Esophagus (tissue), 2 donors: ENCODE results near the gene NT5M. TPM values are rescaled to one million over a fixed set of nuclear protein-coding genes. Genes with fewer than 3 reads are reported as not detected.
"Not testable (repeated sequence)": the region's sequence is repeated elsewhere in the genome, so short reads cannot be mapped to it uniquely, and the experiment has no call there.

Source experiments
- H3K27ac ChIP-seq, 2 donors: one replicate each; pipeline ENCODE4 v1.5.1; 2013; ENCODE audit warnings: low read depth in 2 of 2, mild to moderate bottlenecking in 2 of 2, inconsistent platforms in 1 of 2, low read length in 1 of 2, moderate library complexity in 1 of 2
- H3K27me3 ChIP-seq, 2 donors: one replicate each; pipeline ENCODE4 v1.6.1; 2013; ENCODE audit warnings: low read length in 2 of 2, control low read depth in 1 of 2, mild to moderate bottlenecking in 1 of 2; ENCODE audit not compliant: insufficient read depth in 2 of 2, control insufficient read depth in 1 of 2
- H3K36me3 ChIP-seq, 2 donors: one replicate each; pipeline ENCODE4 v1.6.1; 2013; ENCODE audit warnings: low read length in 1 of 2; ENCODE audit not compliant: control insufficient read depth in 2 of 2, insufficient read depth in 2 of 2
- H3K4me1 ChIP-seq, 2 donors: one replicate each; pipeline ENCODE4 v1.6.1; 2013; ENCODE audit warnings: low read length in 1 of 2; ENCODE audit not compliant: control insufficient read depth in 2 of 2, insufficient read depth in 2 of 2
- H3K4me3 ChIP-seq, 2 donors: one replicate each; pipeline ENCODE4 v1.5.1; 2013; ENCODE audit warnings: low read length in 2 of 2, mild to moderate bottlenecking in 2 of 2, low read depth in 1 of 2, moderate library complexity in 1 of 2
- H3K9me3 ChIP-seq, 2 donors: one replicate each; pipeline ENCODE4 v1.6.1; 2013; ENCODE audit warnings: mild to moderate bottlenecking in 2 of 2, low read depth in 1 of 2, low read length in 1 of 2, moderate library complexity in 1 of 2; ENCODE audit not compliant: control insufficient read depth in 2 of 2, insufficient read depth in 1 of 2
- WGBS, 2 donors: extraction: QIAGEN DNeasy Blood & Tissue Kit; methylation state at CpG; one replicate each; pipeline ENCODE4 v1.1.7; 2013; 5-methylcytosine and 5-hydroxymethylcytosine counted together
- polyA plus RNA-seq, 2 donors: library from polyadenylated mRNA; stranded (reverse); fragments of 200-250 nt; gene quantifications; one replicate each; pipeline ENCODE4 v1.2.3, GENCODE V29; 2013
- donor health status: healthy with polysubstance abuse.
- donor health status: Bipolar disorder and iron deficiency.

Gene NT5M
- polyA plus RNA-seq, 2 donors: 2.1 to 2.4 TPM

DNA sequence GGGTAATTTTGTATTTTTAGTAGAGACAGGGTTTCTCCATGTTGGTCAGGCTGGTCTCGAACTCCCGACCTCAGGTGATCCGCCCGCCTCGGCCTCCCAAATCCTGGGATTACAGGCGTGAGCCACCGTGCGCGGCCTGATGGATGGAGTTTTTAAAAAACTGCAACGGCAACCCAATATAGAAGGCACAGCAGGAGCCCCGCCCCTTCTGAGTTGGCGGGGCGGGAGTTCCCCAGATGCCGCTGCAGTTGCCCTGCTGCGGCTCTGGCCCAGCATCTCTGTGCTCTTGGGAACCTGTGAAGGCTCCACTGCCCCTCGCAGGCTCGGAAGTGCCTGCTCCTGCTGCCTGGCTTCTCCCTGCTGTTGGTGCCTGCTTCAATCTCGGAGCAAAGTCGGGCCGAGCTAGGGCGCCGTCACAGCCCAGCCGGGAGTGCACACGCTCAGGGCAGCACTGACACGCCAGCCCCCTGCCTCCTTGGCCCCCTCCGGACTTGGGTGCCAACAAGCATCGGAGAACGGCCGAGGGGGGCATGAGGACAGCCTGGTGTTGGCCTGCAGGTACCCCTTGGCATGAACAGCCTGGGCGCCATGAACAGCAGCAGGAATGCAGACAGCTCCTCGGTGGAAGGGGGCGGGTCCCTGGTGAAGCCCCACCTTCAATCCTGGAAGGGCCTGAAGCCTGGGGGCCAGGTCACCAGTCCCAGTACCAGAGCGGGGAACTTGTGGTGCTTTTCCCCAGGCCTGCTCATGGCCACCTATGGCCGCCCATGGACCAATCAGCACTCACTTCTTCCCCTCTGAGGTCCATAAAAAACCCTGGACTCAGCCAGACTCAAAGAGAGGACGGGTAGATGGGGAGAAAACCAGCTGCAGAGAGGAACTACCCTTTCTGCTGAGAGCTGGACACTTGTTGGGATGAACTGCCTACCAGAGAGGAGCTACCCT lies 2.3 kb upstream of the NT5M start:
- Histone ChIP-seq H3K9me3 (no peaks in the 10 kb centered on the region), H3K27me3 (no peaks in the 10 kb centered on the region), H3K4me1 (no peaks in the 10 kb centered on the region), H3K27ac (peak overlapping the region in 1 of 2 donors; percentile 20), H3K4me3 (no peak overlapping the region), H3K36me3 (no peaks in the 10 kb centered on the region)
- WGBS, 2 donors: 15 to 20% methylated on average over 35 of the region's 35 CpGs

DNA sequence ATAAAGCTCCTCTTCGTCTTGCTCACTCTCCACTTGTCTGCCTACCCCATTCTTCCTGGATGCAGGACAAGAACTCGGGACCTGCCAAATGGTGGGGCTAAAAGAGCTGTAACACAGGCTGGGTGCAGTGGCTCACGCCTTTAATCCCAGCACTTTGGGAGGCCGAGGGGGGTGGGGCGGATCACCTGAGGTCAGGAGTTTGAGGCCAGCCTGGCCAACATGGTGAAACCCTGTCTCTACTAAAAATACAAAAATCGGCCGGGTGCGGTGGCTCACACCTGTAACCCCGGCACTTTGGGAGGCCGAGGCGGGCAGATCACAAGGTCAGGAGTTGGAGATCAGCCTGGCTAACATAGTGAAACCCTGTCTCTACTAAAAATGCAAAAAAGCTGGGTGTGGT lies 1.5 kb upstream of the NT5M start:
- not testable (repeated sequence) for H3K4me1 ChIP-seq, H3K27me3 ChIP-seq, H3K27ac ChIP-seq, H3K36me3 ChIP-seq, H3K4me3 ChIP-seq, H3K9me3 ChIP-seq
- WGBS, 2 donors: 94 to 95% methylated on average over 11 of the region's 11 CpGs

DNA sequence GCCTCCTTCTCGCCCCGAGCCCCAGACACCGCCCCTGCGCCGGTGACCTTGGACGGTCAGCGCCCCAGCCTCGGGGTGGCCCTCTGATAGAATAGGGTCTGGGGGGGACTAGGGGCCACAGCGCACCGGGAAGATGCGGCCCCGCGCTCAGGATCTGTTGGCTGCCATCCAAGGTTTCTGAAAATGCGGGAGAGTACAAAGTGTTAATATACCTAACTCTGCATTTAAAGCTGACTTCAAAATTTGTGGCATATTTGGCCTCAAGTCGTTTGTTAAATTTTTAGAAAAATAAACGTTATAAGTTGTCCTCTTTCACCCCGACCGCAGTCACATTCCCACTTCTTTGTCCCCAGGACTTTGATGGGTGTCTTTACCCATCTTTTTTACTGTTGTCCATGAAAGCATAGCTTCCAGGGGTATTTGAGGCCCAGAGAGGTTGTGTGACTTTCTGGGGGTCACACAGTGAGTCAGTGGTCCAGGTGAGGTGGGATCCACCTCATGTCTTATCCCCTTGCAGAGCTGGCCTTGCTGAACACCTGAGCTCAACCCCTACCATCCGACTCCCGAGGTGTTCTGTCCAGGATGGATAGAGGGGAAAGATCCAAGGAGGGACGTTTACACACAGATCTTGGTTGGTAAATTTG lies 796 bp downstream of the NT5M start:
- Histone ChIP-seq H3K9me3 (no peaks in the 10 kb centered on the region), H3K4me3 (peak overlapping the region; percentile 63 to 68), H3K27ac (peak overlapping the region; percentile 60 to 66), H3K27me3 (no peaks in the 10 kb centered on the region), H3K36me3 (no peaks in the 10 kb centered on the region), H3K4me1 (no peaks in the 10 kb centered on the region)
- WGBS, 2 donors: 19 to 20% methylated on average over 19 to 21 of the region's 21 CpGs

DNA sequence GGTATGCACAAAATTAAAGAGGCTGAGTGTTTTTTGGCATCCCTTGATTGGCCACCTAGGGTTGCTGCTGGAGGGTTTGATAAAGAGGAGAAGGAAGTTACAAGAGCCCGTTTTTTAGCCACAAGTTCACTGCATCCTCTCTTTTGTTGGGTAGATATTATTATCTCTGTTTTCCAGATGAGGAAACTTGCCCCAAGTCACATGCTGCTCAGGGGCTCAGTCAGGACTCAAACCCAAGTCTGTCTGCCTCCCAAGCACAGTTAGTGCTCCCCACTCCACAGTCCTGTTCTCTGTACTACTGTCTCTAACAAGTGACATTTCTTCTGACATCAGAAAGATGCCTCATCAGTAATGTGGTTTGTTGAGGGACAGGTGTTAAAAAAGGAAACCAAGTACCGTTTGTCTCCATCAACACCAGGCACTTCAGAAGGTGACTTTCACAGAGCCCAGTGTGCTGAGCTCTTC lies 1.4 kb downstream of the NT5M start:
- 66 to 69% methylated on average over 2 of the region's 2 CpGs for WGBS, 2 donors
- no peak overlapping the region for H3K27ac ChIP-seq
- H3K27me3 ChIP-seq: no peaks in the 10 kb centered on the region

DNA sequence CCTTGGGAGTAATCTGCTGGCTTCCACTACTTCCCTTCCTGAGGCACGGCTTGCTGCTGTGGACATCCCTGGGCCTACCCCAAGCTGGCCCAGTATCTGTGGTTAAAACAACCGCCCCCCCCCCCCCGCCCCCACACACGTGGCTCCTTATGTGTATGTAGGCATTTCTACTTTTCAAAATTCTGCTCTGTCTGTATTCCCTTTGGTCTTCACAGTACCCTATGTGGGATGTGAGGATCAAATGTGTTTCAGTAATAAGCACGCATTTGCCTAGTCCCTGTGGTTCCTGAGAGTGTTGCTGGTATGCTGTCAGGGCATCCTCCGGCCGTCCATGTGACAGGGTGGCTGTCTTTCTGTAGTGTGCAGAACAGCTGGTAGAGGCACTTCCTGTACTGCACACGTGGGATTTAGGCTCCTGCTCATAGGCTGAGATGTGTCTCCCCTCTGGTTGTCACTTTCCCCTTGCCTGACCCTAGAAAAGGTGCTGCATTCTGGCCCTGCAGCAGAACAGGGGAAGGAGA lies 2.2 kb downstream of the NT5M start:
- no peak overlapping the region for H3K27ac ChIP-seq
- H3K36me3 ChIP-seq: no peaks in the 10 kb centered on the region
- 57 to 59% methylated on average over 8 of the region's 8 CpGs for WGBS, 2 donors
- H3K27me3 ChIP-seq: no peaks in the 10 kb centered on the region
- H3K4me3 ChIP-seq: no peak overlapping the region
- no peaks in the 10 kb centered on the region for H3K4me1 ChIP-seq
- no peaks in the 10 kb centered on the region for H3K9me3 ChIP-seq

More for the DNA sequence above, 1.4 kb downstream of the NT5M start:
- H3K9me3 ChIP-seq: no peaks in the 10 kb centered on the region
- H3K4me1 ChIP-seq: no peaks in the 10 kb centered on the region
- H3K4me3 ChIP-seq: no peak overlapping the region
- no peaks in the 10 kb centered on the region for H3K36me3 ChIP-seq

DNA sequence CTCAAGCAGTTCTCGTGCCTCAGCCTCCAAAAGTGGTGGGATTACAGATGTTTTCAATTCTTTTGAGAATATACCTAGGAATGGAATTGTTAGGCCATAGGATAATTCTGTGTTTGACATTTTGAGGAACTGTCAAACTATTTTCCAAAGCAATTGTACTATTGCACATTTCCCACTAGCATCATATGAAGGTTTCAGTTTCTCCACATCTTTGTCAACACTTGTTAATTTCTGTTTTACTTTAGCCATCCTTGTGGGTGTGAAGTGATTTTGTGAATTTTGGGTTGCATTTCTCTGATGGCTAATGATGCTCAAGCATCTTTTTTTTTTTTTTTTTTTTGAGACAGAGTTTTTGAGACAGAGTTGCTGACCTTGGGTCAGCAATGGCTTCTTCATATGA lies 6.2 kb downstream of the NT5M start:
- H3K36me3 ChIP-seq: no peaks in the 10 kb centered on the region
- no peaks in the 10 kb centered on the region for H3K9me3 ChIP-seq
- no peaks in the 10 kb centered on the region for H3K27me3 ChIP-seq
- H3K4me1 ChIP-seq: no peaks in the 10 kb centered on the region
- H3K27ac ChIP-seq: no peak overlapping the region
- H3K4me3 ChIP-seq: no peak overlapping the region
- 92 to 100% methylated on average over 1 of the region's 1 CpG for WGBS, 2 donors

DNA sequence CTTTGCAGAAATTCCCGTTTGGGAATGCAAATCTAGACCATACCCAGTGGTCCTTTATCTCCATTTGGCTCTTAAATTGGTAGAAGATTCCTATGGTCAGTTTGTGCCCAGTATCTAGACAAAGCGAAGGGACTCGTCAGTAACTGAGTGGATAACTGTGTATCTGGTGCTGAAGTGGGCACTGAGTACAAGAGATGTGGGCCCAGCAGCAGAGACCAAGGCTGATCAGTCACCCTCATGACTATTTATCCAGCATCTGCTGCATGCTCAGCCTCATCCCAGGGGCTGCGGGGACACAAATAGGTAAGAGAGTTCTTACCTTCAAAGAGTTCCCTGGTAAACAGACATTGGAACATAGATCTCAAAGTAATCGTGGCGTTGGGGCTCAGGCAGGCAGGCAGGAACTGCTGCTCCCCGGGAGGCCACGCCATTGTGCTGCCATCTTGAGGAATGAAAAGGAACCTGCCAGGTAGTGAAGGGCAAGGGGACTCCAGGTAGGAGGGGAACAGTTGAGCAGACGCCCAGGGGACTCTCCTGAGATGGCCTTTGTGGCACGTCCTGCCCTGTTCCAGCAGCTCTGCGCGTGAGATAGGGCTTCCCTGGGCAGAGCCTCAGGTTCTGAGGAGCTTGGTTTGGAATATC lies 10.3 kb downstream of the NT5M start:
- H3K27me3 ChIP-seq: no peaks in the 10 kb centered on the region
- H3K27ac ChIP-seq: no peak overlapping the region
- 48 to 52% methylated on average over 12 of the region's 12 CpGs for WGBS, 2 donors
- H3K4me3 ChIP-seq: no peak overlapping the region
- no peaks in the 10 kb centered on the region for H3K4me1 ChIP-seq
- peaks cover 0 to 2% of the 10 kb centered on the region in 2 donors for H3K36me3 ChIP-seq
- H3K9me3 ChIP-seq: no peaks in the 10 kb centered on the region

DNA sequence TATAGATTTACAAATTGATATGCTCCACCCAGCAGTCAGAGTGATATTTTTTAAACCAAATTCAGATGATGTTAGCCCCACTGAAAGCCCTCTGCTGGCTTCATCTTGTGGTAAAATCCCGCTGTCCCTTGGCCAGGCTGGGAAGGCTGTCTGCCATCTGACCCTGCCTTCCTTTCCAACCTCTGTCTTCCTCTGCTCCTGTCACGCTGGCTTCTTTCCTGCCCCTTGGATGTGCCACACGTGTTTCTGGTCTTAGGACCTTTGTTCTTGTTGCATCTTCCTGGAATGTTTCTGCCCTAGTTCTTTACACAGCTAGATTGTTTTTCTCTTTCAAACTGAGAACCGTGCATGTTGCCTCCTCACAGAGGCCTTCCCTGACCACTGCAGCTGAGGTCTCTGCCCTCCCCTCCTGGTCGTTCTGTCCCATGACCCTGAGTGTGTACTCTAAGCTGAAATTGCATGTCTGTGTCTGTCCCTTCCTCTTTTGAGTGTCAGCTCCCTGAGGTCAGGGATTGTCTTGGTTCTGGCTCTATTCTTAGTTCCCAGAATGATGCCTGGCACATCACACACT lies 11.4 kb downstream of the NT5M start:
- Histone ChIP-seq H3K27ac (no peak overlapping the region), H3K4me3 (no peak overlapping the region), H3K36me3 (peaks cover 0 to 2% of the 10 kb centered on the region in 2 donors), H3K27me3 (no peaks in the 10 kb centered on the region), H3K9me3 (no peaks in the 10 kb centered on the region), H3K4me1 (no peaks in the 10 kb centered on the region)
- WGBS, 2 donors: 75 to 79% methylated on average over 5 of the region's 5 CpGs

DNA sequence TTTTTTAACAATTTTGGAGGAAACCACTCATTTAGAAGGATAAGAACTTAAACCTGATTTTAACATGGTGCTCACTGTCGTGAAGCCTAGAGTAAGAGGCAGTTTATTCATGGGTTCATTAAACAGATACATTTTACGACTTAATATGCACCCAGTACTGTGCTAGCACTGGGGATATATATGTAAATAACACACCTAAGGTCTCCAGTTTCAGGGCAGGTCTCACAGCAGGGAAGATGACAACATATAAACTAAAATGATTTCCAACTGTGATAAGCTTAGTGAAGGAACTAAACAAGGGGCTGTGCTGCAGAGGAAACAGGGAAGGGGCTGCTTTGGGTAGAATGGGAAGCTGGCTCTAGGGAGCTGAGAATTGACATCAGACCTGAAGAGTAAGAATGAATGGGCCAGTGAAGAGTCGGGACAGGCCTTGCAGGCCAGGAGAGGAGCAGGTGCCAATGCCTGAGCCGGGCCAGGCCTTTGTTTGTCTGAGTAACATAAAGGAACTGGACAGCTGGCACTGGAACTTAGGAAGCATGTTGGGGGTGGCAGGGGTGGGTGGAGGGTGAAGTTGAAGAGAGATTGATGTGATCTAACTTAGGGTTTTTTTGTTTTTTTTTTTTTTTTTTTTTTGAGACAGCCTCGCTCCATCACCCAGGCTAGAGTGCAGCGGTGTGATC lies 12.1 kb downstream of the NT5M start:
- H3K9me3 ChIP-seq: no peaks in the 10 kb centered on the region
- WGBS, 2 donors: 75 to 87% methylated on average over 5 to 6 of the region's 6 CpGs

More for the DNA sequence above, 12.1 kb downstream of the NT5M start:
- Histone ChIP-seq H3K36me3 (peaks cover 0 to 2% of the 10 kb centered on the region in 2 donors), H3K4me1 (no peaks in the 10 kb centered on the region), H3K27me3 (no peaks in the 10 kb centered on the region), H3K27ac (no peak overlapping the region), H3K4me3 (no peak overlapping the region)
